GM21576 (cell line): Measurements from ENCODE around the gene CORO6.

Experiments
- ATAC-seq: cut with Tn5 transposase; IDR thresholded peaks from one replicate; pipeline ENCODE4 v1.9.1; 2021; ENCODE audit warnings: mild to moderate bottlenecking, moderate library complexity; ENCODE audit not compliant: unreplicated experiment

CORO6 gene

DNA sequence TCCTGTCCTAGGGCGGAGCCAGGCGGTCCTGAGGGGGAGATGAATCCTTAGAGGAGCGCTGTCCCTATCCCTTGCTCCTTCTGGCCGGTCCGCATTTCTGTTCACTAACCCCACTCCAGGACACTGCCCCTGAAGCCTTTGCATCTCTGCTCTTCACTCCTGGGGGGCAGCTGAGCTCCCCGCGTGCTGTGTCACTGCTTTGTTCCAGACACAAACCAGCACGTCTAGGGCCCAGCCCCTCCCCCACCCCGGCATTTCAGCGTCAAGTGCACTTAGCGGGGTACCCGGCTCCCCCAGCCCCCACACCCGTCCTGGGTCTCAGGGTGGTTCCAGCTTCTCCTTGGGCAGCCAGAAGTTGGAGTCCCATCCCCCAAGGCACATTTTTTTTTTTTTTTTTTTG is 8.9 kb downstream of the CORO6 start:
- no peak for ATAC-seq

DNA sequence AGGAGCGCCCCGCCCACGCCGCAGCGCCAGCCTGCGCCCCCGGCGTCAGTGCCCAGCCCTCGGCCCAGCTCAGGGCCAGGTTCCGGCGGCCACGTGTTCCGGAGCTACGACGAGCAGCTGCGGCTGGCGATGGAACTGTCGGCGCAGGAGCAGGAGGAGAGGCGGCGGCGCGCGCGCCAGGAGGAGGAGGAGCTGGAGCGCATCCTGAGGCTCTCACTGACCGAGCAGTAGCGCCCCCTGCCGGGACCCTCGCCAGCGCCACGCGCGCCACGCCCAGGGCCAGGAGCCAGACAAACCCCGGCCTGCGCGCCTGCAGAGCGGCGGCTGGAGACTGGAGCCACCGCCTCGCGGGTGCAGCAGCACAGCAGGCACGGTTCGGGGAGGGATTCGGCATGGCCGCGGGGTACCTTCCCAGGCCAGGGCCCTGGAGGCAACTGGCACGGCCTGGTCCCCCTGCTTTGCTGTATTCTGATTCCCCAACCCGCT is 9.3 kb downstream of the CORO6 start:
- no peak for ATAC-seq

DNA sequence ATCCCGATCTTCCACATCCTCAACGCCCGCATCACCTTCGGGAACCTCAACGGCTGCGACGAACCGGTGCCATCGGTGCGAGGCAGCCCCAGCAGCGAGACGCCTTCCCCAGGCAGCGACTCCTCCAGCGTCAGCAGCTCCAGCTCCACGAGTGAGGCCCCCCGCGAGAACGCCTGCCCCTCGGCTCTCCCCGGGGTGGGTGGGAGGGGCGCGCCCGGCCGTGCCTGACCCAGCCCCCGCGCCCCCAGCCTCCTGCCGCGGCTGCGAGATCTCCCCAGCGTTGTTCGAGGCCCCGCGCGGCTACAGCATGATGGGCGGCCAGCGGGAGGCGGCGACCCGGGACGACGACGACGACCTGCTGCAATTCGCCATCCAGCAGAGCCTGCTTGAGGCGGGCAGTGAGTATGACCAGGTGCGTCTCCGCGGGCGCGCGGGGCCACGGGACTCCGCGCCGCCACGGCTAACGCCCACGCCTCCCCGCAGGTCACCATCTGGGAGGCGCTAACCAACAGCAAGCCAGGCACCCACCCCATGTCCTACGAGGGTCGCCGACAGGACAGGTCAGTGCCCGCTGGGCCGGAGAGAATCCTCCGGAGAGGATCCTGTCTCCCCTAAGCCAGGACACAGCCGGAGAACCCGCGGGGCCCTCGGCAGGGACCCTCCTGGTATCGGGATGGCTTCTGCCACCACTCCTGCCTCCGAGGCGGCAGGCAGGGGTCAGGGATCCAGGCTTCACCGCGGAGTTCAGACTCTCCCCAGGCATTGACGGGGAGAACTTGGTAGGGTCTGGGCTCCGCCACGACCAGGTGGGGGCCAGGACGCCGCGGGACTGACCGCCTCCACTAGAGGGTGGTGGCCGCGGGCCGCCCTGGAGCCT is 10.1 kb downstream of the CORO6 start:
- no peak for ATAC-seq

DNA sequence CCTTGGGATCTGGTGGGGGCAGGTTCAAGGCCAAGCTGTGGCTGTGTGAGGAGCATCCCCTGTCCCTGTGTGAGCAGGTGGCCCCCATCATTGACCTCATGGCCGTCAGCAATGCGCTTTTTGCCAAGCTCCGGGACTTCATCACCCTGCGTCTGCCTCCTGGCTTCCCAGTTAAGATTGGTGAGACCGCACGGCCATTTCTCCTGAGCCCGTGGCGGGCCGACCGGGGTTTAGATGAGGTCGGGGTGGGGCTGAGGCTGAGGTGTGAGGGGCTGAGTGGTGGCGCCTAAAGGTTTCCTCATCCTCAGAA is 10.7 kb downstream of the CORO6 start:
- no peak for ATAC-seq

DNA sequence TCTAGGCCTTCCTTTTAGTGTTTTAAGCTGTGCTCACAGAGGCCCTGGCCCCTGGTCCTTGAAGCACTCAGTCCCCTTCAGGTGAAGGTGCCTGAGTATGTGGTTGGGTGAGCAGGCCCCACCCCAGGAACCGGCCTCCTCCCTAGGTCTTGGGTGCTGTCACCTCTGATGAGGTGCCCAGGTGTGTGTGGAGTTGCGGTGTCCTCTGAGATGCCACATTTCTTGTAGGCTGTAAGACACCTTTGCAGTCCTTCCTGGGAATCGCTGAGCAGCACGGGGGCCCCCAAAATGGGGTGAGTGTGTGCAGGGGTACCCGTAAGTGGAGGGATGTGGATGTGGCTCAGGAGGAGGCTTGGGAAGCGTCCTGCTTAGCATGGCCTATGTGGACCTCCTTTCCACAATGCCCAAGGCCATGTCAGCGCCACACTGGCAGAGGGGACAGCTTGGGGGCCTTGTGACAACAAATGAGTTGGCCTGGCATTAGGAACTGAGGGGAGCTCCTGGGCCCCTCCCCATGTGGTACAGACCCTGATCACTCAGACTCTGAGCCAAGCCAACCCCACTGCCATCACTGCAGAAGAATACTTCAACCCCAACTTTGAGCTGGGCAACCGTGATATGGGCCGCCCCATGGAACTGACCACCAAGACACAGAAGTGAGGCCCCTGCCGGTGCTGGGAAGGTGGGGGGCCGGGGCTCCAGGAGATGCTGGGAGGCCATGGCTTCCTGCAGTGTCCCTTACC is 11.2 kb downstream of the CORO6 start:
- no peak for ATAC-seq

DNA sequence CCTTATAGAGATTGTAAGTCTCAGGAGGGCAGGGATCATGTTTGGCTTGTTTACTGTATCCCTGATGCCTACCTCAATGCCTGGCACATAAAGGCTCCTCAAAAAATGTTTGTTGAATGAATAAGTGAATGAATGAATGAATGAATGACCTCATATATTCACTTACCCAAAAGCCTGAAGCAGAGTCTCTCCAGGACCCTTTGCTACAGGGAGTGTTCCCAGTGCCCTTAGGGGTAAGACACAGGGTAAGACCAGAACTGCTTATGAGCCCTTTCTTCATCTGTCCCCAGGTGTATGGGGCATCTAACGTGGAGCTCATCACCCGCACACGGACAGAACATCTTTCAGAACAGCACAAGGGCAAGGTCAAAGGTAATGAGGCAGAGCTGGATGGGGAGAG is 12.3 kb downstream of the CORO6 start:
- no peak for ATAC-seq

DNA sequence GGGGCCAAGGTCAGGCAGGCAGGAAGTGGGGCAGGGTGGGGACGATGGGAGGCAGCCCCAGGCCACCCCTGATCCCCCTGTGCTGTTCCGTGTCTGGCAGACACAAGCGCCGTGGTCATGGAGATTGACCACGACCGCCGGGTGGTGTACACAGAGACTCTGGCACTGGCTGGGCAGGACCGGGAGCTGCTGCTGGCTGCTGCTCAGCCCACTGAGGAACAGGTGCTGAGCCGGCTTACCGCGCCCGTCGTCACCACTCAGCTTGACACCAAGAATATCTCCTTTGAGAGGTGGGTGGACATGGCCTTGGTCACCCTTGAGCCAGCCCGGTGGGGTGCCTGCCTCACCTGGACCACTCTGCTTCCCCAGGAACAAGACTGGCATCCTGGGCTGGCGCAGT is 13.7 kb downstream of the CORO6 start:
- ATAC-seq, result no peak

DNA sequence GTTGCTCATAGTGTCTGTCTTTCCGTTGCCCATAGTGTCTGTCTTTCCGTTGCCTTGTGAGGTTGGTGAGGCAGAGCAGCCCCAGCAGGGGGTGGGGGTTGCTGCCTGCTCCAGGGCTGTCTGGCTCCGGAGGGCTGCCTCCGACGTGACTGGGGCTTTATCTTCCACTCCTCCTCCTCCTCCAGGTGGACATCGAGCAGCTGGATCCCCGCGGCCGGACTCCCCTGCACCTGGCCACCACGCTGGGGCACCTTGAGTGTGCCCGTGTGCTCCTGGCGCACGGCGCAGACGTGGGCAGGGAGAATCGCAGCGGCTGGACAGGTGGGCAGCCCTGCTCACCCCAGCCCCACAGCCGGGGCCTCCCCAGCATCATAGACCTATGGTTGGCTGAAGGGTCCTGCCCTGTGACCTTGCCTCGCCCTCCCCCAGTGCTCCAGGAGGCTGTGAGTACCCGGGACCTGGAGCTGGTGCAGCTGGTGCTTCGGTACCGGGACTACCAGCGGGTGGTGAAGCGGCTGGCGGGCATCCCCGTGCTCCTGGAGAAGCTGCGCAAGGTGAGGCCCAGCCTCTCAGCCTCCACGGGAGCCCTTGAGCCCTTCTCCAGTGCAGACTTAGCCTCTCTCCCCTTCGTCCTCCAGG is 15.0 kb downstream of the CORO6 start:
- ATAC-seq, result no peak

DNA sequence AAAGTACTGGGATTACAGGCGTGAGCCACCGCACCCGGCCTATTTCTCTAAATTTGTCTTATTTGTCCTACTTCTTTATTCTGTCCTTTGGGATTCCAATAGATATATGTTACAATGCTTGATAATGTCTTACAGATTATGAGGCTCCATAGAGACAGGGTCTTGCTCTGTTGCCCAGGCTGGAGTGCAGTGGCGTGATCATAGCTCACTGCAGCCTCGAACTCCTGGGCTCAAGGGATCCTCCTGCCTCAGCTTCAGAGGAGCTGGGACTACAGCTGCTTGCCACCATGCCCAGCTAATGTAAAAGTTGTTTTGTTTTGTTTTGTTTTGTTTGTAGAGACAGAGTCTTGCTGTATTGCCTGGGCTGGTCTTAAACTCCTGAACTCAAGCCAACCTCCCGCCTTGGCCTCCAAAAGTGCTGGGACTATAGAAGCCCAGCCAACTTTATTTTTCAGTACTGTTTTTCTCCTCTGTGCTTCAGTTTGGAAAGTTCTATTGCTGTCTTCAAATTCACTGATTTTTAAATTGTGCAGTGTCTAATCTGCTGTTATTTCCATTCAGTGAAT is 19.5 kb downstream of the CORO6 start:
- no peak for ATAC-seq

DNA sequence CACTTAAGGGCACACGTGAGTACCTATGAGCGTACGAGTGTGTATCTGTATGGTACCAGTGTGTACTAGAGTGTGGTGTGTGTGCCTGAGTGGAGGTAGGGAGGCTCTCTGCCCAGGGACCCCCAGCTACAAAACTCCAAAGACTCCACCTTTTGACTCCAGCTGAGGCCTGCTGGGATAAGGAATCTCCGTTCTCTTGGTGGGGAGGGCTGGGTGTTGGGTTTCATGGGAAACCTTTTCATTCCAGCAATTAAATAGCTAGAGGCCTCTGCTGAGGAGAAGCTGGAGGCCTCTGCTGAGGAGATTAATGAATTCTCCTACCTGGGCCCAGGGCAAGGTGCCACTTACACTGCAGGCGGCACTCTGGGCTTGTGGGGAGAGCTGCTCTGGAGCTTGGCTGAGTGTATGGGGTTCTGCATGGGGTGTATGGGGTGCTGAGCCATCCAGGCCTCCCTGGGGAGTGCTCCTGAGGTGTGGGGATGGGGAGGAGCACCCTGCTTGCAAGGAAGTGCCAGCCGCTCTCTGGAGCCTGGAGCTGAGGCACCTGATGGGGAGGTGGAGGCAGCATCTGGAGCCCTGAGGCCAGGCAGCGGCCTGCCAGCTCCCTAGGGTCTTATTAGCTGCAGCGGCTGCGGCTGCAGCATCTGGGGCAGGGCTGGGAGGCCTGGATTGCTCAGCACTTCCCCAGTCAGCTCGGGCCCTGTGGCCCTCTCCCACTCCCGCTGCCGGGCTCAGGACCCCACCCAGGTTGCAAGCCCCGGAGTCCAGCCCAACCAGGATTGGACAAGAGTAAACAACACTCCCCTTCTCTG is 25.1 kb downstream of the CORO6 start:
- no peak for ATAC-seq

DNA sequence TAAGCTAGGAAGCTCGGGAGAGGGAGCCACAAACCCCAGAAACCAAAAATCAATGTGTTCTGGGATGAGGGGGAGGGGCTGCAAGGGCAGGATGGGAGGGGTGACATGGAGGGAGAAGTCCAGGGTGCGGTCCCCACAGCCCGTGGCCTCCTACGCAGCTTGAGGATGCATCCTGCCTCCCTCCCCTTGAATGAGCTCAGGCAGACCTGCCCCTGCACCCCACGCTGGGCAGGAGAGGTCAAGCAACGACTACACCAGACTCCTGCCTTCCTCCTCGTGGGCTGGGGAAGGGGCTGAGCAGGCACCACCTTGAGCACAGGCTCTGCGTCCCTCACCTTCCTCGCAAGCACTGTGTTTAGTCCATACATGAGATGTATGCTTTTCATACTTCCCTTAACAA is 25.9 kb downstream of the CORO6 start:
- ATAC-seq, result no peak

DNA sequence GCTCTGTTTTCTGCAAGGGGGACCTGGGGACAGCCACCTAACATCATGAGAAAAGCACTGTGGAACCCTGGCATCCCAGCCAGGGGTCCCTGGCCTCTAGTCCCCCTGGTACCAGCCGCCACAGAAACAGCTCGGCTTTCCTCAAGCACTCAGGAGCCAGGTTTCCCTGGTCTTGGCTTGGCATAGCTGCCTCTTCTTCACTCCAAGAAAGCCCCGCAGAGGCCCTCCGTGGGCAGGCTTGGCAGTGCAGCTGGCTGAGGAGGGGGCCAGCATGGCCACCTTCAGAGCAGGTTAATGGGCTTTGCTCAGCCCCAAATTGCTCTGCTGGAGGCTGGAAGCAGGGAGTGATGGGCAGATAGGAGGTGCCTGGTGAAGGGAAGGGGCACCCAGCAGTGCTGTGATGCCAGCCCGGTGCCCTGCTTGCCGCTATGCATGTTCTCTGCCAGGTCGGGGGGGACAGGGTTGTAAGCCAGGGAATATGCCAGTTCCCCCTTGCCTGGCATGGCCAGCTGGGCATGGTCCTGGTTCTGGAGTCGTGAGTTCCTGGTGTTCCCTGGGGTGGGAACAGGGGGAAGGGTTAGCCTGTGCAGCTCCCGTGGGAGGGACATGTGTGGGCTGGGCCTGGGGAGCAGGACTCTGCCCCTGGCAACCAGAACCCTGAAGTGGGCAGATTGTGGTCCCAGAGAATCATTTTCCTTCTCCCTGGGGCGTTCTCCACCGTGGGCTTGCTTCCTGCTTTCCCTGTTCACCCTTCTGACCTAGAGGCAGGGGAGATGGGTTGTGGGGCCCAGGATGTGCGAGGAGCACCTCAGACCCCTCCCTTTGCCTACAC is 26.6 kb downstream of the CORO6 start:
- ATAC-seq, result no peak

DNA sequence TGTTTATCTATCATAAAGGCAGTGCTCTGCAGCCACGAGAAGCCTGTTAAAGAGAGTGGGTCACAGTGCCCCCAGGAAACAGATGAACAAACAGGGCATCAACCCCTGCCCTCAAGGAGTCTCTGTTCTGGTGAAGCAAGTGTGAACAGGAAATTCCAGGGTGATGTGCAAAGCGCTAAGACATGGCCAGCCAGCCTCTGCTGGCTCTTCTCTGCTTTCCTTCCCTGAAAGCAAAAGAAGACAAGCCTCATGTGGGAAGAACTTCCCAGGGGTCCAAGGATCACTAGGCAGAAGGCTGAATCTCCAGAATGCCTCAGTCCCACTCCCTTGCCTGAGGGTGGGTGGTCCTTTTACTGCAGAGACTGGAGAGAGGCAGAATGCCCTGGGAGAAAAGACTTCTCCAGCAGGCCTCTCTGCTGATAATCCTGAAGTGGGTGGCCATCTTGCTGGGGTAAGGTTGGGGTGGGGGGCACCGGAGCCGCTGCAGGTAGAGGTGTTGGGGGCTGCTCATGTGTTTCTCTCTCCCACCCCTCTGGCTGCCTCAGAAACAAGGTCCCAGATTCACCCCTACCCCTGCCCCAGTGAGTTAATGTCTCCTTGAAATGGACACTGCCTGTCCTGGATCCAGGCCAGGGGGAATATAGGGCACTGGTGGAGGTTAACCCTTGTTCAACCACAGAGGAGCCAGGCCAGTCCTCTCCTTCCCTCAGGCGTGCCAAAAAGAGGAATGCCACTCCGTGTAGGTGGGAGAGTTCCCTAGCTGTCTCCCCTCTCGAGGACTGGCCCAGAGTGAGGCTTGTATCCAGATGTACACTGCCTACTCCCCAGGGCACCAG is 27.4 kb downstream of the CORO6 start:
- no peak for ATAC-seq

DNA sequence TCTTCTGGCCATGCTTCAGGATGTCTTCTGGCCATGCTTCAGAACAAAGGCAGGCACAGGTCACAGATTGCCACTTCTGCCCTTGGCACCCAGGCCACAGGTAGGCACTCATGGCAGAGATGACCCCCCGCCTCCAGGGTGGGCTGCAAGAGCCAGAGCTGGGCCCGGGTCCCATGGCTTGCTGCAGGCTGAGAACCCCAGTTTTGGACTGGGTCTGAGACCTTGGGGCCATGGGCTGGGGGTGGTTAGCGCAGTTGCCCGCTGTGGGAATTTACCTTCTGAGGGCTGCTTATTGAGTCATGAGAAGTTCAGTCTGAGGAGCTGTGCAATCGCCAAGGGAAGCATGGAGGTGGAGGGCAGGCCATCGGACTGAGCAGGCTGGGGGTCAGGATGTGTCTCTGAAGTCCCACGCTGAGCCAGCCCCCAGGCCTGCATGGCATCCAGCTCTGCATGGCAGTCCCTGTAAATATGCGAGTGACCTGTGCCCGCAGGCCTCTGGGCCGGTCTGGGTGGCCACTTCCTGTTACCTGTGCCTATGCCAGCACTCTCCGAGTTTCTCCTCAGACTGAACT is 28.1 kb downstream of the CORO6 start:
- no peak for ATAC-seq

DNA sequence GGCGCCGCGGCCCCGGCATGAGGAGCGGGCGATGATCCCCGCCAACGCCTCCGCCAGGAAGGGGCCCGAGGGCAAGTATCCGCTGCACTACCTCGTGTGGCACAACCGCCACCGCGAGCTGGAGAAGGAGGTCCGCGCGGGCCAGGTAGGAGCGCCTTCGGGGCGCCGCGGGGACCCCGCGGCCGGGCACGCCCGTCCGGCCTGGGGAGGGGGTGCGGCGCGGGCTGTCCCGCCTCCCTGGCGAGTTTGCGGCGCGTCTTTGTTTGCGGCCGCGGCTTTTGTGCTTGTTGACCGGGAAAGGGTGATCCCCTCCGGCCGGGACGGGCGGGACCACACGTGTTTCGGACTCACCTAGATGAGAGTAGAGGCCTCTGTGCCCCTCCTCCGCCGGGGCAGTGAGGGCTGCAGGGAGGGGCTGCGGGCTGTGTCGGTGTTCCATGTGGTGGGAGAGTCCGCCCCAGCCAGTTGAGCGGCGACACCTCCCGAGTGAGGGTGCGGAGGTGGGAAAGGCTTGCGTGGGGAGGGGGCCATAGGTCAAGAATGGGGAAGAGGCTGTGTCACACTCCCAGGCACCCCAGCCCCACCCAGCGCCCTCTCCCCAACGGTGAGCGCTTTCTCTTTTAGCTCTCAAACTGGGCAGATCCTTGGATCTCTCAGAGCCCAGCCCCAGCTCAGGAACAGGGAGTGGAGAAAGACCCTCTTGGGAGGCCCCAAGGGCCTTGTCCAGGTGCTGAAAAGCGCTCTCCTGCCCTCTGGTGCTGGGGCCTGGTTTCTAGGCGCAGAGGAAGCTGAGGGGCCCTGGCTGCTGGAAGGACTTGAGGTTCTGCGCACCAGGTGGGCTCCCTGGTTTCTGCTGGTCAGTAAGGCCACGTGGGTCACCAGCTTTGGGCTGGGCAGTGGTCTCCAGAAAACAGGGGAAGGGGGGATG is 28.9 kb downstream of the CORO6 start:
- ATAC-seq, result no peak

DNA sequence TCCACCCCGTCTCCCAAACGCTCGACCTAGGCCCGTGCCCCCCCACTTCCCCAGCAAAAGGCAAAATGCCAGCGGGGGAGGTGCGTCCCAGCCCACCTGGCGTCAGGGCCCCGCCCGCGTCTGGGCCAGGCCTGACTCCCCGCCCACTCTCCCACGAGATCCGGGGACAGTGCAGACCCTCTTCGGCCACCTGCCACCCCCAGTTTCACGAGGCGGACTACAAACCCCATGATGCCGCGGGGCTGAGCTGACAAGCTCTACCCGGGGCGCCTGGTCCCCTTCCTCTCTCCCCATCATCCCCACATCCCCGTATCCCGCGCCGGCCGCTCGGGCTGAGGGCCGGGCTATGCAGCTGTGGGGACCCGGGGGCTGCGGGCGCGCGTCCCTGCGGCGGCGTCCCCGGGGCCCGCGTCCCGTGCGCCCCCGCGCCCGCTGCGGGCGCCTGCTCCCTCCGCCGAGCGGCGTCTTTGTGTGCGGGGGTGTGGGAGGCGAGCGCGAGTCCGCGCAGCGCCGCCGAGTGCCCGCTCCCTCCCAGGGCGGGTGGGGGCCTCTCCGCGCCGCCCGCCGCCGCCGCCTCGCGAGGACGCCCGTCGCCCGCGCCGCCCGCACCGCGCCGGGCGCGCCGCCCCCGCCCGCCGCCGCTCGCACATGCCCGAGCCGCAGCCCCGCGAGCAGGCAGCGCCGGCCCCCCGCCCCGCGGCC is 29.7 kb downstream of the CORO6 start, which contains the start of gene ANKRD13B:
ANKRD13B (plus strand) TSS at position 283 of the 702 bp plus-strand sequence. CDS start 490 bp downstream, outside the sequence.
- no peak for ATAC-seq
